ENCODE measurements around the gene ANO7. TPM values are rescaled to one million over a fixed set of nuclear protein-coding genes. Genes with fewer than 3 reads are reported as not detected.

The ANO7 gene
- total RNA-seq, 1 donor from 2014 or later, result 2.2 TPM

DNA sequence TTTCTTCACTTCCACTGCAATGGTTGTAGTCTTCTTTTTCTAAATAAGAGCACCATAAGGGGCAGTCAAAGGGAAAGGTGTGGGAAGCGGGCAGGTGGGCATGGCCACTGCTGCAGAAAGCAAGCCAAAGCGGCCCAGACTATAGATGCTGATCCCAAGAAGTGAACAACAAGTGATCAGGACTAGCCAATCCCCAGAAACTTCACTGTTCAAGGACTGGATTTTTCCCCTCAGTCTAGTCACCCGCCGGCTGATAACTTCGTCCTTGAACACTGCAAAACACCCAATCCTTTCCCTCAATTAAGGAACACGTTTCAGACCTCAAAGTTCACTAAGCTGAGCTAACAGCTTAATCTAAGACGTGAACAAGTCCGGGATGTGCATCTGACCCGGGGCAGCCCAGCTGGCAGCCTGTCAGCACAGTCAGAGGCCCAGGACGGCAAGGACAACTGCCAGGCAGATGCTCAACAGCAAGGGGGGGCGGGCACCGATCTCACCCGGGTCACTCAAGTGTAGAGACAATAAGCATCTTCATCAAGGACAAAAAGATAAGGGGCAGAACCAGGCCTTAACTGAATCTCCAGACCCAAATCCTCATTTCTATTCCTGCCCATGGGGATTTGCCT lies 67.2 kb downstream of the ANO7 start:
- peaks cover 16% of the 10 kb centered on the region for H3K4me1 Mint-ChIP-seq (ENCODE audit: low read depth)
- TF ChIP-seq, protein P1, sequence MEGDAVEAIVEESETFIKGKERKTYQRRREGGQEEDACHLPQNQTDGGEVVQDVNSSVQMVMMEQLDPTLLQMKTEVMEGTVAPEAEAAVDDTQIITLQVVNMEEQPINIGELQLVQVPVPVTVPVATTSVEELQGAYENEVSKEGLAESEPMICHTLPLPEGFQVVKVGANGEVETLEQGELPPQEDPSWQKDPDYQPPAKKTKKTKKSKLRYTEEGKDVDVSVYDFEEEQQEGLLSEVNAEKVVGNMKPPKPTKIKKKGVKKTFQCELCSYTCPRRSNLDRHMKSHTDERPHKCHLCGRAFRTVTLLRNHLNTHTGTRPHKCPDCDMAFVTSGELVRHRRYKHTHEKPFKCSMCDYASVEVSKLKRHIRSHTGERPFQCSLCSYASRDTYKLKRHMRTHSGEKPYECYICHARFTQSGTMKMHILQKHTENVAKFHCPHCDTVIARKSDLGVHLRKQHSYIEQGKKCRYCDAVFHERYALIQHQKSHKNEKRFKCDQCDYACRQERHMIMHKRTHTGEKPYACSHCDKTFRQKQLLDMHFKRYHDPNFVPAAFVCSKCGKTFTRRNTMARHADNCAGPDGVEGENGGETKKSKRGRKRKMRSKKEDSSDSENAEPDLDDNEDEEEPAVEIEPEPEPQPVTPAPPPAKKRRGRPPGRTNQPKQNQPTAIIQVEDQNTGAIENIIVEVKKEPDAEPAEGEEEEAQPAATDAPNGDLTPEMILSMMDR (IDR thresholded peaks at IDR 0.05), result no peak
- no peak overlapping the region for H3K4me3 Mint-ChIP-seq (ENCODE audit: unreplicated experiment)
- DNase-seq (ENCODE audit: low spot score), result no peak
- H3K27me3 Mint-ChIP-seq (ENCODE audit: low read depth), result no peaks in the 10 kb centered on the region
- no peaks in the 10 kb centered on the region for H3K9me3 Mint-ChIP-seq (ENCODE audit: low read depth)
- H3K27ac Mint-ChIP-seq (ENCODE audit: unreplicated experiment), result no peak overlapping the region
- peaks cover 46% of the 10 kb centered on the region for H3K36me3 Mint-ChIP-seq (ENCODE audit: low read depth)

DNA sequence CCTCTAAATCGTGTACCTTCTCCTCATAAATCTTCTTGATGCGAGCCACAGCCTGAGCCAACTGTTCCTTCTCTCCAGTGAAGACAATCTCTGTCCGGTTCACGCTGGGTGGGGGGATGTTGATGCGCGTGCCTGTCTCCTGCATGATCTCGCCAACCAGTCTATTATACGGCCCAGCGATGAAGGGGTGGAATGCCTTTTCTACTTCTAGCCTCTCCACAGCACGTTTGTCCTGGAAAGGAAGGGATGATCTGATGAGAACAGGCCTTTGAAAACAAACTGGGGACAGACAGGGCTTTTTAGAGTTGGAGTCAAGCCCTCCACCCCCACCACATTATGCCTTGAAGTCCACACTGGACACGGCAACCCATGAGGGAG lies 67.7 kb downstream of the ANO7 start:
- Mint-ChIP-seq H3K36me3 (ENCODE audit: low read depth) (peaks cover 50% of the 10 kb centered on the region), H3K27me3 (ENCODE audit: low read depth) (no peaks in the 10 kb centered on the region), H3K27ac (ENCODE audit: unreplicated experiment) (no peak overlapping the region)

DNA sequence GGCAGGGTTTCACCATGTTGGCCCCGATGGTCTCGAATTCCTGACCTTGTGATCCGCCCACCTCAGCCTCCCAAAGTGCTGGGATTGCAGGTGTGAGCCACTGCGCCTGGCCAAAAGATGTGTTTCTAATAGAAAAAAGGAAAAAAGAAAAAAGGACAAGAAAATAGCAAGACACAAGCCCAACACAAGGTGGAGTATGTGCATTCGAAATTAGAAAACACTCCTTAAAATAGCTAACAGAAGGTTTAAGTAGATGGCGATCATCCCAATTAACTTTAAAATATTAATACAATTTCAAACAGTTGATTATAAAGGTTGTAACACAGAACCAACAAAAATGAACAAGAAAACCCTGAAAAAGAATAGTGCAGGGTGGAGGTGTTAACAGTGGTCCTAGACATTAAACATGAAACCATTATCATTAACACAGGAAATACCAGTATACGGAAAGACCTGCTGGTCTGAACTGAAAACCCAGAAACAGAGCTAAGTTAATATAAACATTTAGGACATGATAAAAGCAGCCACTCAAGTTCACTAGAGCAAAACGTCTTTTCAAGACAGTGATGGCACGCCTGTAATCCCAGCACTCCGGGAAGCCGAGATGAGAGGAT lies 69.0 kb downstream of the ANO7 start:
- peaks cover 16% of the 10 kb centered on the region for H3K4me1 Mint-ChIP-seq (ENCODE audit: low read depth)
- DNase-seq (ENCODE audit: low spot score), result no peak
- H3K27ac Mint-ChIP-seq (ENCODE audit: unreplicated experiment), result peak overlapping the region; percentile 19
- H3K36me3 Mint-ChIP-seq (ENCODE audit: low read depth), result peaks cover 48% of the 10 kb centered on the region
- no peak overlapping the region for H3K4me3 Mint-ChIP-seq (ENCODE audit: unreplicated experiment)
- no peaks in the 10 kb centered on the region for H3K27me3 Mint-ChIP-seq (ENCODE audit: low read depth)
- TF ChIP-seq, protein P1 (IDR thresholded peaks at IDR 0.05), result peak; percentile 55
- H3K9me3 Mint-ChIP-seq (ENCODE audit: low read depth), result no peaks in the 10 kb centered on the region

More for the DNA sequence above, 67.7 kb downstream of the ANO7 start:
- Mint-ChIP-seq H3K4me1 (ENCODE audit: low read depth) (peaks cover 16% of the 10 kb centered on the region), H3K9me3 (ENCODE audit: low read depth) (no peaks in the 10 kb centered on the region), H3K4me3 (ENCODE audit: unreplicated experiment) (no peak overlapping the region)
- TF ChIP-seq, protein P1 (IDR thresholded peaks at IDR 0.05), result no peak
- no peak for DNase-seq (ENCODE audit: low spot score)

DNA sequence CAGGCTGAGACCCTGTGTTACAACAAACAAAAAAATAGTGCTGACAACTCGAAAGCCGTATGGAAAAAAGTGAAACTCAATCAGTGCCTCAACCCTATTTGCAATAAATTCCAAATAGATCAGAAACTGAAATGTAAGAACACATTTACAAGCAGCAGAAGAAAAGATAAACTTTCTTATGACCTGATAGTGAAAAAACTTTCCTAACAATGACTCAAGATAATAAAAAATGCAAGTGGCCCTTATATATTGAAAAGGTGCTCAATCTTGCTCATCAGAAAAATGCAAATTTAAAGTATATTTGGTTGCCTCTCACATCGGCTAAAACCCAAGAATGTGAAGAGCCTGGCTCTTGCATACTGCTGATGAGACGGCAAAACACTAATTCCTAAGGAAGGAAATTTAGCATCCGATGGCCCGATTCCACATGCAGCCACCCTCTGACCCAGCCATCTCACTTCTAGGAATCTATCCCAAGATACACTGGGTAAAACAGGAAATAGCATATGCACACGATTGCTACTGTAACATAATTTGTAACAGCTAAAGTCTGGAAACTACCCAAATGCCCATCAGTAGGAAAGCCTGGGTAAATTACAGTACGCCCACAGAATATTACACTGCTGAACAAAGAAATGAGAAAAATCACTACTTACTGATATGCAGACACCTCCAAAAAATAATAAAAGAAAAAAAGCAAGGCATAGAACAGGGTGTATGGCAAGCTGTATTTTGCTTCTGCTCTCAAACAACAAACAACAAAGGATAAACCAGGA lies 70.2 kb downstream of the ANO7 start:
- no peak overlapping the region for H3K4me3 Mint-ChIP-seq (ENCODE audit: unreplicated experiment)
- no peak for DNase-seq (ENCODE audit: low spot score)
- H3K27me3 Mint-ChIP-seq (ENCODE audit: low read depth), result no peaks in the 10 kb centered on the region
- TF ChIP-seq, protein P1 (IDR thresholded peaks at IDR 0.05), result no peak
- no peaks in the 10 kb centered on the region for H3K9me3 Mint-ChIP-seq (ENCODE audit: low read depth)
- H3K36me3 Mint-ChIP-seq (ENCODE audit: low read depth), result peaks cover 50% of the 10 kb centered on the region
- peak overlapping the region; percentile 62 for H3K27ac Mint-ChIP-seq (ENCODE audit: unreplicated experiment)
- H3K4me1 Mint-ChIP-seq (ENCODE audit: low read depth), result peaks cover 19% of the 10 kb centered on the region

DNA sequence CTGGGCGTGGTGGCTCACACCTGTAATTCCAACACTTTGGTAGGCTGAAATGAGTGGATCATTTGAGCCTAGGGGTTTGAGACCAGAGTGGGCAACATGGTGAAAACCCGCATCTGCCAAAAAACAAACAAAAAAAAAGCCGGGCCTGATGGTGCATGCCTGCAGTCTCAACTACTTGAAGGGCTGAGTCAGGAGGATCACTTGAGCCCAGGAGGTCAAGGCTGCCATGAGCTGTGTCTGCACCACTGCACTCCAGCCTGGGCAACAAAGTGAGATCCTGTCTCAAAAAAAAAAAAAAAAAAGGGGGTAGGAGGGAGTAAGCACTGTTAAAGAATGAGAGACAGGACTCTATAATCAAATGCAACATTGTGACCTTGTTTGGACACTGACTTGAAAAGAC lies 72.4 kb downstream of the ANO7 start:
- H3K4me3 Mint-ChIP-seq (ENCODE audit: unreplicated experiment), result no peak overlapping the region
- H3K36me3 Mint-ChIP-seq (ENCODE audit: low read depth), result peaks cover 46% of the 10 kb centered on the region
- no peak for DNase-seq (ENCODE audit: low spot score)
- no peaks in the 10 kb centered on the region for H3K9me3 Mint-ChIP-seq (ENCODE audit: low read depth)
- TF ChIP-seq, protein P1 (IDR thresholded peaks at IDR 0.05), result no peak
- H3K4me1 Mint-ChIP-seq (ENCODE audit: low read depth), result peaks cover 19% of the 10 kb centered on the region
- no peaks in the 10 kb centered on the region for H3K27me3 Mint-ChIP-seq (ENCODE audit: low read depth)
- H3K27ac Mint-ChIP-seq (ENCODE audit: unreplicated experiment), result peak overlapping the region; percentile 2
